Progenitor cell of endocrine pancreas (in vitro differentiated cells): Measurements from ENCODE around the gene REC8. TPM values are rescaled to one million over a fixed set of nuclear protein-coding genes. Genes with fewer than 3 reads are reported as not detected.
"Not testable (repeated sequence)": the region's sequence is repeated elsewhere in the genome, so short reads cannot be mapped to it uniquely, and the experiment has no call there.

Experiments
- DNase-seq: peaks from one replicate; pipeline ENCODE4 v3.0.0; 2021; ENCODE audit warnings: low spot score; ENCODE audit not compliant: unreplicated experiment
- H3K27ac Mint-ChIP-seq: 2 replicates; pipeline ENCODE4 v1.8.0; 2021; ENCODE audit warnings: mild to moderate bottlenecking, moderate library complexity, mixed read lengths
- H3K27me3 Mint-ChIP-seq: 2 replicates; pipeline ENCODE4 v1.8.0; 2021; ENCODE audit warnings: mixed read lengths
- H3K36me3 Mint-ChIP-seq: 2 replicates; pipeline ENCODE4 v1.8.0; 2022; ENCODE audit warnings: mixed read lengths; ENCODE audit not compliant: insufficient read depth
- H3K4me1 Mint-ChIP-seq: 2 replicates; pipeline ENCODE4 v1.8.0; 2021; ENCODE audit warnings: low read depth, mixed read lengths
- H3K4me3 Mint-ChIP-seq: 2 replicates; pipeline ENCODE4 v1.8.0; 2021; ENCODE audit warnings: low read depth, mild to moderate bottlenecking, moderate library complexity, mixed read lengths
- H3K9me3 Mint-ChIP-seq: 2 replicates; pipeline ENCODE4 v1.8.0; 2021; ENCODE audit warnings: low read depth, mixed read lengths
- total RNA-seq: library from RNA; stranded (reverse); gene quantifications from 2 replicates; pipeline ENCODE4 v1.2.1, GENCODE V29; 2021
- TF ChIP-seq, protein P1 (sequence below): fragments of 200-600 bp; sonication (generic); IDR thresholded peaks from one replicate; pipeline ENCODE4 v1.5.0; 2021; ENCODE audit warnings: antibody characterized with exemption, mild to moderate bottlenecking; ENCODE audit not compliant: unreplicated experiment

The REC8 gene
- total RNA-seq, 1 donor from 2014 or later = 408 TPM

DNA sequence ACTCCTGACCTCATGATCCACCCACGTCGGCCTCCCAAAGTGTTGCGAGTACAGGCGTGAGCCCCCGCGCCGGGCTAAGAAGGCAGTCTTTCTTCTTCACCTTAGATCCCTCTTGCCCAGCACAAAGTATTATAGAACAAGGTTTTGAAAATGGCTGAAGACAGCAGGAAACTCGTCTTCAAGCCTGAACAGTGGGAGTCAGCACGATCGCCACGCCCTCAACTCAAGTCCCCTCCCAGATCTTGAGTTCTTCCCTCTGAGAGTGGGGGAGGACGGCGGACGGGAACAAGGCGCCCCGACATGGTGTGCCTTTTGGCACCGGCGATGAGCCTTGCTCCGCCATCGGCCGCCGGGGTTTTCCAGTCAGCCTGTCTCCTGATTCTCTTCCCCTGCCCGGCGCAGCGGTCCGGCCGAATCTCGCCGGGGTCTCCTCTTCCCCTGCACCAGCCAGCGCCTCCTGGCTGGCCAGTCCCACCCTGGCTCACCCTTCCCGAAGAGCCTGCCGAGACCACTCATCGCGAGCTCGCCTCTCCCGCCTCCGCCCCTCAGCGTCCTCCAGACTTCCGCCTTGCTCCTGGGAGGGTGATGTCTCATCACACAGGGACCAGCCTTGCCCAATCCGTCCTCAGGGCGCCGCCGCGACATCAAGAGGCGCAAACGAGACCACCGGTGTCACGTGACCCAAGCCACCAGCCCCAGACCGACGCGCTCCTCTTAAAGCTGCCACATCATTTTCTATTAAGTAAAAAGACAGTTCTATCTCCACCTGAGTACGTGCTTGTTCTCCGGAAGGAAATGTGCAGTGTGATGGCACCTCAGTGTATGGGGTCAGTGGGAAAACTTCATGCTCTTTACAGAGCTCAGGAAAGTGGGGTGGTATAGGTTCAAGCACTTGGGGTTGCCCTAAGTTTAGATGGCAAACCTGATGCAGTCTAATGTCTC is 41.3 kb downstream of the REC8 start, which contains the start of gene CHMP4A:
TSS of gene CHMP4A (minus strand) at position 565 of the 942 bp plus-strand sequence. CDS start at position 516, 49 bp downstream.
- Mint-ChIP-seq H3K27ac (peak within 1 kb of the TSS; percentile 97), H3K9me3 (no peaks in the 10 kb centered on the region), H3K27me3 (no peaks in the 10 kb centered on the region), H3K36me3 (peaks cover 9% of the 10 kb centered on the region), H3K4me1 (peaks cover 22% of the 10 kb centered on the region), H3K4me3 (peak within 1 kb of the TSS; percentile 92)
- TF ChIP-seq, protein P1, sequence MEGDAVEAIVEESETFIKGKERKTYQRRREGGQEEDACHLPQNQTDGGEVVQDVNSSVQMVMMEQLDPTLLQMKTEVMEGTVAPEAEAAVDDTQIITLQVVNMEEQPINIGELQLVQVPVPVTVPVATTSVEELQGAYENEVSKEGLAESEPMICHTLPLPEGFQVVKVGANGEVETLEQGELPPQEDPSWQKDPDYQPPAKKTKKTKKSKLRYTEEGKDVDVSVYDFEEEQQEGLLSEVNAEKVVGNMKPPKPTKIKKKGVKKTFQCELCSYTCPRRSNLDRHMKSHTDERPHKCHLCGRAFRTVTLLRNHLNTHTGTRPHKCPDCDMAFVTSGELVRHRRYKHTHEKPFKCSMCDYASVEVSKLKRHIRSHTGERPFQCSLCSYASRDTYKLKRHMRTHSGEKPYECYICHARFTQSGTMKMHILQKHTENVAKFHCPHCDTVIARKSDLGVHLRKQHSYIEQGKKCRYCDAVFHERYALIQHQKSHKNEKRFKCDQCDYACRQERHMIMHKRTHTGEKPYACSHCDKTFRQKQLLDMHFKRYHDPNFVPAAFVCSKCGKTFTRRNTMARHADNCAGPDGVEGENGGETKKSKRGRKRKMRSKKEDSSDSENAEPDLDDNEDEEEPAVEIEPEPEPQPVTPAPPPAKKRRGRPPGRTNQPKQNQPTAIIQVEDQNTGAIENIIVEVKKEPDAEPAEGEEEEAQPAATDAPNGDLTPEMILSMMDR = peak; percentile 15
- DNase-seq = peak; percentile 89

DNA sequence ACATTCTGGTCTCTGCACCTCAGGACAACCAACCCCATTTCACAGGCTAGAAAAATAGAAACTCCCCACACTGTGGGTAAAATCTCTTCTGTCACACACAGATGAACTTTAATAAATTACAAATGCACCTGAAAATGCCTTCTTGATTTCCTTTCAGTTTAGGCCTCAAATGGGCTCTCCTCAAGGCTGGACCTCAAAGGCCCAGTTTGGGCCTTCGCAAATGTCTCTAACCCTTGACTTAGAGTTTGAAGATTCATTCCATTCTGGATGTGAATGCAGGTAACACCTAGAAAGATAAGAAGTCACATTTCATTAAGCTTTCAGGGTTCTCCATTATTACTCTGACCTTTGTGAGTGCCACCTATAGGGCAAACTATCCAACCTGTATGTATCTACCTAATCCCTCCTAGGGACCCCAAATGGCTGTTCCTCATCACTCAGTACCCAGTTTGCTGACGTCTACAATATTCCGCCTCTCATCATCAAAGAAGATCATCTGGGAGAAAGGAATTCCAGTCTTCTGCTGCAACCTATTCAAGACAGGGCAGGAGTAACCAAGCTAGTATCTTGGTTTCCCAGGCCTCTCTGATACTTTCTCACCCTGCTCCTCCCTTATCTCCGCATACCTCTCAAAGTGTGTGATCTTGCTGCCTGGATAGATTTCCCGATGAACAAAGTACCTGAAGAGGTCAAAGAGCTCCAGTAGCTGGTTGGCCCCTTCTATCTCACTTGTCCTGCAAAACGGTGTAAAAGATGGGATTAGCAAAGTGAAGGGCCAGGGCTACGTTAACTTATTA is 42.2 kb downstream of the REC8 start:
- H3K4me1 Mint-ChIP-seq = peaks cover 22% of the 10 kb centered on the region
- TF ChIP-seq, protein P1 = no peak
- no peaks in the 10 kb centered on the region for H3K9me3 Mint-ChIP-seq
- DNase-seq = no peak
- H3K36me3 Mint-ChIP-seq = peaks cover 9% of the 10 kb centered on the region
- H3K4me3 Mint-ChIP-seq = peak overlapping the region; percentile 92
- peak overlapping the region; percentile 97 for H3K27ac Mint-ChIP-seq
- no peaks in the 10 kb centered on the region for H3K27me3 Mint-ChIP-seq

DNA sequence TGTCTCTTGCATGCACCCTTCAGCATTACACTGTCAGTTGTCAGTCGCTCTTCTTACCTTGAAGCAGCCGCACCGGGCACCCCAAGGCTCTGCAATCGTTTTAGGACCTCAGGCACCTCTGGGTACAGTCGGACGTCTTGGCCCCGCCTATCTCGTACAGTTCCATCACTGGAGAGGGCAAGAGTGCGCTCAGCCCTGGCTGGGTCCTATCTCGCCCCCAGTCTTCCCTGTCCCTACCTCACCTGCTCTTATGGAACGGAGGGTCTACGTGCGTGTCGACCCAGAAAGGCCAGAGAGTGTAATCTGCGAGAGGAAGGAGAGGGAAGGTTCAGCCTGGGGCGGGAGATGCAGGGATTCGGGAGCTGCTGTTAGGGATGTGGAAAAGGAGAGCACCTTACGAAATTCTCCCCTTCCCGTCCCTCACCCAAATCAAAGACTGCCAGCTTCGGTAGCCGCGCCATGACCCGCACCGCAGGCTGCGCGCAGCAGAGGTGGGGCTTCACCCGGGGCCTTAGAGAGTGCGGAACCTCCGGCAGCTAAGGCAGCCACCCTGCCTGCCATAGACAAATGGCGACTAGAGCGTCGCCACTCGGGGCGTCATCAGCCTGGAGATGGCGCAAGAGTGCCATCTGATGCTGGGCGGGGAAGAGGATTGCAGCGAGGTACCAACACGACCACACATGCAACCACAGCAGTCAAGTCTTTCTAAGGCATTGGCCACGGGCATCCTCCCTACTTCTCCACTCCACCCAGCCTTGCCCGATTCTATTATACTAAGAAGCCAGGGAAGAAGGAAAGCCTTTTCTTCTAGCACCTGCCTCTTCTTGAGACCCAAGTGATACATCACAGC is 43.8 kb downstream of the REC8 start, which contains the start of gene MDP1:
TSS of gene MDP1 (minus strand) at position 572 of the 850 bp plus-strand sequence. CDS start at position 461, 111 bp downstream.
- peak within 1 kb of the TSS; percentile 88 for H3K4me3 Mint-ChIP-seq
- H3K27me3 Mint-ChIP-seq = no peaks in the 10 kb centered on the region
- peaks cover 22% of the 10 kb centered on the region for H3K4me1 Mint-ChIP-seq
- peak; percentile 54 for DNase-seq
- H3K27ac Mint-ChIP-seq = peak within 1 kb of the TSS; percentile 95
- TF ChIP-seq, protein P1 = peak; percentile 64
- H3K9me3 Mint-ChIP-seq = no peaks in the 10 kb centered on the region
- peaks cover 4% of the 10 kb centered on the region for H3K36me3 Mint-ChIP-seq

DNA sequence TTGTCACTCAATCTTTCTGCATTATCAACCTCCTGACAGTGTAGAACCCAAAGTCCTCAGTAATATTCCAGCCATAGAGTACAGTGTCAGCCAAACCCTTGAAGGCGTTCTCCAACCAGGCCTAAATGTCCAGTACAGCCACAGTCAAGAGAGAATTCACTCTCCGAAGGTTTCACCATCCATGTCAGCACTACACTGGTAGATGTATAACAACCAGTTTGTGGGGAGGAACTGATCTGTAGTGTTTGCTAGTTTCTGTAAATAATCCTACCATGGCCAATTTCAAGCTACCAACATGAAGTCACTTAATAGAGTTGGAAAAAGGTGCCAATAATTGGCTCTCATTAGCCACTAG is 44.4 kb downstream of the REC8 start:
- H3K4me3 Mint-ChIP-seq = peak overlapping the region; percentile 88
- peaks cover 4% of the 10 kb centered on the region for H3K36me3 Mint-ChIP-seq

DNA sequence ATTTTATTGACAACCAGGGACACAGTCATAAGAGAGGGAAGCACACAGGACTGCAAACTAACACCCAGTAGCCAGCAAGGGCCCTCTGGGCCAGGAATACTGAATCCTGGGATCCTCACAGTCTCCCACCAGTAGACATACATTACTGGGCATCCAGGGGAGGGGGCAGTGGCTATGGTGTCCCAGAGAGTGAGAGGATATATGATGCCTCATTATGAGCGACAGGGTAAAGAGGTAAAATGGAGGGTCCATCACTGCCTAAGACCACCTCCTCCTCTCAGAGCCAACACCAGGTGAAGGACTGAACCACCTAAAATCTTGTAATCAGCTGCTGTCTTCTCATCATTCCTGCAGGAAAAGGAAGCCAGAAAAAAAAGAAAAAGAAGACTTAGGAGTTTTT is 45.0 kb downstream of the REC8 start:
- peak overlapping the region; percentile 67 for H3K27ac Mint-ChIP-seq
- H3K4me1 Mint-ChIP-seq = peaks cover 22% of the 10 kb centered on the region
- H3K27me3 Mint-ChIP-seq, DNase-seq, H3K4me3 Mint-ChIP-seq, H3K9me3 Mint-ChIP-seq, H3K36me3 Mint-ChIP-seq: not testable (repeated sequence)

More for the DNA sequence above, 44.4 kb downstream of the REC8 start:
- Mint-ChIP-seq H3K4me1 (peaks cover 22% of the 10 kb centered on the region), H3K9me3 (no peaks in the 10 kb centered on the region), H3K27me3 (no peaks in the 10 kb centered on the region), H3K27ac (peak overlapping the region; percentile 95)
- TF ChIP-seq, protein P1 = no peak
- no peak for DNase-seq
